Measurements from ENCODE around the gene TMEM74B. TPM values are rescaled to one million over a fixed set of nuclear protein-coding genes. Genes with fewer than 3 reads are reported as not detected.

TMEM74B gene
- total and polyA plus RNA-seq, 2 donors (not counting 1 experiment from before 2014, with no cell fraction given) = 0.42 to 1.4 TPM

DNA sequence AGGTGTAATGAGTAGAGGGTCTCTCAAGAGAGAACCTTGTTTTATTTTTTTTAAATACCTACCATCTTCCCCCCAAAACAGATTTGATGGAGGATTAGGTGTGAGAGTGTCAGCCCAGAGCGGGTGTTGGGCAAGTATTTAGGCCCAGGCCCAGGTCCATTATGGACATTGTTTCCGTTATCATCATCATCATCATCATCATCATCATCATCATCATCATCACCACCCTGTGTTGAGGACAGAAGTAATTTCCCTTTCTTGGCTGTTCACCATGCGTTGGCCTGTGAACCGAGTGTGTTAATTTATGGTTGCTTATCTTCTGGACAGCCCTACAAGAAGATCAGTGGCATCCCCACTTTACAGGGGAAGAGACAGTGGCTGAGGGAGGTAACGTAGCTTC, 37.8 kb downstream of the TMEM74B start:
- Mint-ChIP-seq H3K4me1 (peaks cover 3% of the 10 kb centered on the region), H3K4me3 (no peak overlapping the region), H3K27me3 (no peaks in the 10 kb centered on the region), H3K27ac (no peak overlapping the region), H3K9me3 (ENCODE audit: insufficient read depth) (no peaks in the 10 kb centered on the region)
- TF ChIP-seq CTCF (IDR thresholded peaks at IDR 0.05) (no peak), EZH2 (IDR thresholded peaks at IDR 0.05; ENCODE audit: borderline replicate concordance, insufficient read depth, low read depth, low read length, poor library complexity, severe bottlenecking) (no peak)
- H4K20me1 ChIP-seq (ENCODE audit: control insufficient read depth, insufficient read depth, low read length, poor library complexity, severe bottlenecking) = peaks cover 47% of the 10 kb centered on the region
- DNase-seq (no peak), ATAC-seq (ENCODE audit: low read depth) (no peak)
- no peak overlapping the region for H3K4me3 ChIP-seq (ENCODE audit: control extremely low read depth in 1 of 5, extremely low read depth in 1 of 5, insufficient read depth in 1 of 5, low read depth in 2 of 5, low read length in 4 of 5)
- no peak overlapping the region for H3K4me2 ChIP-seq (replicated peaks; ENCODE audit: low read depth, low read length, poor library complexity, severe bottlenecking)
- intact Hi-C loops (cut with micrococcal nuclease) = no loop called here
- CTCF ChIA-PET = no interaction called here
- no peak overlapping the region for H3K9ac ChIP-seq (ENCODE audit: low read length)
- H3K27me3 ChIP-seq (replicated peaks in 1 of 4; ENCODE audit: control extremely low read depth in 1 of 4, control insufficient read depth in 3 of 4, insufficient read depth in 4 of 4, low read length in 3 of 4) = no peaks in the 10 kb centered on the region
- POLR2A ChIA-PET = no interaction called here
- no peak overlapping the region for H2AFZ ChIP-seq (ENCODE audit: insufficient read depth, low read depth, low read length, poor library complexity, severe bottlenecking)
- H3K36me3 ChIP-seq (replicated peaks in 1 of 2; ENCODE audit: control extremely low read depth in 1 of 2, control insufficient read depth in 1 of 2, extremely low read depth in 1 of 2, insufficient read depth in 2 of 2, low read length in 1 of 2) = peaks cover 16 to 37% of the 10 kb centered on the region in 2 experiments
- no peaks in the 10 kb centered on the region for H3K9me3 ChIP-seq (ENCODE audit: control extremely low read depth in 1 of 3, control insufficient read depth in 2 of 3, insufficient read depth in 1 of 3, low read length in 2 of 3)
- H3K79me2 ChIP-seq (ENCODE audit: control insufficient read depth, insufficient read depth, low read length) = no peaks in the 10 kb centered on the region
- H3K4me1 ChIP-seq (ENCODE audit: control insufficient read depth in 2 of 2, insufficient read depth in 2 of 2, low read length in 2 of 2) = no peaks in the 10 kb centered on the region
- 90% methylated on average over 2 of the region's 5 CpGs for WGBS (ENCODE audit: insufficient coverage)
- no peak overlapping the region for H3K27ac ChIP-seq (ENCODE audit: low read length in 2 of 2)

DNA sequence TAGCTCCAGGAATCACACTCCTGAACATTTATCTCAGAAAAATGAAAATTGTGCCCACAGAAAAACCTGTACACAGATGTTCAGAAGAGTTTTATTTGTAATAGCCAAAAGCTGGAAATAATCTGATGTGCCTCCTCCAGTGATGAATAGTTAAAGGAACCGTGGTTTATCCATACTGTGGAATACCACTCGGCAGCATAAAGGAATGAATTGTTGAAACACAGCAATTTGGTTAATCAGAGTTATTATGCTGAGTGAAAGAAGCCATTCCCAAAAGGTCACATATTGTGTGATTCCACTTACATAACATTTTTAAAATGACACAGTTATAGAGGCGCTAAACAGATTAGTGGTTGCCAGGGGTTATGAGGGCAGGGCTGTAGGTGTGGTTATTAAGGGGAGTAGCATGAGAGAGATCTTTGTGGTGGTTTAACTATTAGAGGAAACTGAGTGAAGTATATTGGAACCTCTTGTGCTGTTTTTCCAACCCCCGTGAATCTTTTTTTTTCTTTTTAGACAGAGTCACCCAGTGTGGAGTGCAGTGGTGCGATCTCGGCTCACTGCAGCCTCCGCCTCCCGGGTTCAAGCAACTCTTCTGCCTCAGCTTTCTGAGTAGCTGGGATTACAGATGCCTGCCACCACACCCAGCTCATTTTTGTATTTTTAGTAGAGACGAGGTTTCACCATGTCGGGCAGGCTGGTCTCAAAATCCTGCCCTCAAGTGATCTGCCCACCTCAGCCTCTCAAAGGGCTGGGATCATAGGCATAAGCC, 40.2 kb downstream of the TMEM74B start:
- no peak overlapping the region for H3K4me3 ChIP-seq (ENCODE audit: control extremely low read depth in 1 of 5, extremely low read depth in 1 of 5, insufficient read depth in 1 of 5, low read depth in 2 of 5, low read length in 4 of 5)

More for the DNA sequence above, 40.2 kb downstream of the TMEM74B start:
- Histone ChIP-seq H4K20me1 (ENCODE audit: control insufficient read depth, insufficient read depth, low read length, poor library complexity, severe bottlenecking) (peaks cover 52% of the 10 kb centered on the region), H3K9me3 (ENCODE audit: control extremely low read depth in 1 of 3, control insufficient read depth in 2 of 3, insufficient read depth in 1 of 3, low read length in 2 of 3) (no peaks in the 10 kb centered on the region), H3K36me3 (replicated peaks in 1 of 2; ENCODE audit: control extremely low read depth in 1 of 2, control insufficient read depth in 1 of 2, extremely low read depth in 1 of 2, insufficient read depth in 2 of 2, low read length in 1 of 2) (peaks cover 18 to 49% of the 10 kb centered on the region in 2 experiments), H3K4me2 (replicated peaks; ENCODE audit: low read depth, low read length, poor library complexity, severe bottlenecking) (no peak overlapping the region), H3K27ac (ENCODE audit: low read length in 2 of 2) (no peak overlapping the region), H3K4me1 (ENCODE audit: control insufficient read depth in 2 of 2, insufficient read depth in 2 of 2, low read length in 2 of 2) (no peaks in the 10 kb centered on the region), H2AFZ (ENCODE audit: insufficient read depth, low read depth, low read length, poor library complexity, severe bottlenecking) (no peak overlapping the region), H3K27me3 (replicated peaks in 1 of 4; ENCODE audit: control extremely low read depth in 1 of 4, control insufficient read depth in 3 of 4, insufficient read depth in 4 of 4, low read length in 3 of 4) (no peaks in the 10 kb centered on the region), H3K9ac (ENCODE audit: low read length) (no peak overlapping the region), H3K79me2 (ENCODE audit: control insufficient read depth, insufficient read depth, low read length) (peaks cover 6% of the 10 kb centered on the region)
- Mint-ChIP-seq H3K27me3 (no peaks in the 10 kb centered on the region), H3K9me3 (ENCODE audit: insufficient read depth) (no peaks in the 10 kb centered on the region), H3K4me3 (no peak overlapping the region), H3K27ac (no peak overlapping the region), H3K4me1 (peaks cover 3% of the 10 kb centered on the region)
- DNase-seq (no peak), ATAC-seq (ENCODE audit: low read depth) (no peak)
- ChIA-PET CTCF (no interaction called here), POLR2A (no interaction called here)
- intact Hi-C loops (cut with micrococcal nuclease) = no loop called here
- TF ChIP-seq CTCF (IDR thresholded peaks at IDR 0.05) = no peak
- no peak for TF ChIP-seq EZH2 (IDR thresholded peaks at IDR 0.05; ENCODE audit: borderline replicate concordance, insufficient read depth, low read depth, low read length, poor library complexity, severe bottlenecking)
- WGBS (ENCODE audit: insufficient coverage) = 100% methylated on average over 3 of the region's 10 CpGs
